H9 (cell line): Measurements from ENCODE around the gene TNFSF9. TPM values are rescaled to one million over a fixed set of nuclear protein-coding genes. Genes with fewer than 3 reads are reported as not detected.

Source experiments
- DNase-seq: peaks from one replicate; pipeline ENCODE4 v3.0.0-alpha.2; 2017
- H2AFZ ChIP-seq: one replicate; pipeline ENCODE4 v1.6.1; 2013; ENCODE audit warnings: mild to moderate bottlenecking, low read length, control low read depth, moderate library complexity
- H2AK5ac ChIP-seq: 2 replicates; pipeline ENCODE4 v1.6.1; 2013; ENCODE audit warnings: low read length, control low read depth, mixed read lengths; ENCODE audit not compliant: insufficient read length
- H2BK120ac ChIP-seq: one replicate; pipeline ENCODE4 v1.6.1; 2013; ENCODE audit warnings: low read depth, mild to moderate bottlenecking, low read length, control low read depth, inconsistent platforms; ENCODE audit not compliant: poor library complexity, severe bottlenecking
- H2BK12ac ChIP-seq: 2 replicates; pipeline ENCODE4 v1.6.1; 2013; ENCODE audit warnings: low read length, control low read depth, mixed read lengths, low read depth; ENCODE audit not compliant: insufficient read length
- H2BK15ac ChIP-seq: 2 replicates; pipeline ENCODE4 v1.6.1; 2013; ENCODE audit warnings: low read depth, low read length, control low read depth
- H2BK20ac ChIP-seq: one replicate; pipeline ENCODE4 v1.6.1; 2013; ENCODE audit warnings: low read depth, mild to moderate bottlenecking, low read length, control low read depth, inconsistent platforms; ENCODE audit not compliant: poor library complexity, severe bottlenecking
- H2BK5ac ChIP-seq: 2 replicates; pipeline ENCODE4 v1.6.1; 2013; ENCODE audit warnings: low read length, control low read depth, mixed read lengths; ENCODE audit not compliant: insufficient read length
- H3K14ac ChIP-seq: 2 replicates; pipeline ENCODE4 v1.6.1; 2013; ENCODE audit warnings: low read length, control low read depth; ENCODE audit not compliant: insufficient read depth
- H3K18ac ChIP-seq: 2 replicates; pipeline ENCODE4 v1.6.1; 2013; ENCODE audit warnings: low read depth, mild to moderate bottlenecking, mixed read lengths, low read length, control low read depth; ENCODE audit not compliant: insufficient read length
- H3K23ac ChIP-seq: 2 replicates; pipeline ENCODE4 v1.6.1; 2013; ENCODE audit warnings: low read length, control low read depth, mixed read lengths, low read depth; ENCODE audit not compliant: insufficient read length
- H3K23me2 ChIP-seq: 2 replicates; pipeline ENCODE4 v1.6.1; 2013; ENCODE audit warnings: low read depth, mild to moderate bottlenecking, mixed read lengths, low read length, control low read depth; ENCODE audit not compliant: insufficient read length, poor library complexity, severe bottlenecking
- H3K27ac ChIP-seq: 2 replicates; pipeline ENCODE4 v1.5.1; 2013; ENCODE audit warnings: low read length, control low read depth, mixed read lengths, low read depth; ENCODE audit not compliant: insufficient read length
- H3K27me3 ChIP-seq: 2 replicates; pipeline ENCODE4 v1.6.1; 2013; ENCODE audit warnings: low read length, control low read depth, inconsistent platforms; ENCODE audit not compliant: insufficient read depth
- H3K4ac ChIP-seq: 2 replicates; pipeline ENCODE4 v1.6.1; 2013; ENCODE audit warnings: low read depth, mild to moderate bottlenecking, control low read depth, inconsistent platforms, low read length, moderate library complexity
- H3K4me1 ChIP-seq: 2 replicates; pipeline ENCODE4 v1.6.1; 2013; ENCODE audit warnings: low read length, control low read depth, inconsistent platforms; ENCODE audit not compliant: insufficient read depth
- H3K4me2 ChIP-seq: 2 replicates; pipeline ENCODE4 v1.6.1; 2013; ENCODE audit warnings: low read length, control low read depth, mixed read lengths; ENCODE audit not compliant: insufficient read length, insufficient read depth
- H3K56ac ChIP-seq: 2 replicates; pipeline ENCODE4 v1.6.1; 2013; ENCODE audit warnings: low read depth, mild to moderate bottlenecking, mixed read lengths, low read length, control low read depth; ENCODE audit not compliant: insufficient read length
- H3K79me1 ChIP-seq: 2 replicates; pipeline ENCODE4 v1.6.1; 2013; ENCODE audit warnings: low read depth, mild to moderate bottlenecking, moderate library complexity, low read length, control low read depth, inconsistent platforms; ENCODE audit not compliant: insufficient read depth, poor library complexity, severe bottlenecking
- H3K79me2 ChIP-seq: 2 replicates; pipeline ENCODE4 v1.6.1; 2013; ENCODE audit warnings: low read length, control low read depth, inconsistent platforms; ENCODE audit not compliant: insufficient read depth
- H3K9ac ChIP-seq: 2 replicates; pipeline ENCODE4 v1.6.1; 2013; ENCODE audit warnings: low read length, control low read depth, mixed read lengths; ENCODE audit not compliant: insufficient read length; ENCODE audit errors: extremely low read depth
- H3K9me3 ChIP-seq: one replicate; pipeline ENCODE4 v1.6.1; 2013; ENCODE audit warnings: low read depth, low read length, inconsistent platforms; ENCODE audit not compliant: control insufficient read depth
- H3T11ph ChIP-seq: one replicate; pipeline ENCODE4 v1.6.1; 2013; ENCODE audit warnings: mild to moderate bottlenecking, low read length, control low read depth, inconsistent platforms
- H4K20me1 ChIP-seq: one replicate; pipeline ENCODE4 v1.6.1; 2013; ENCODE audit not compliant: control insufficient read depth, insufficient read length, insufficient read depth
- H4K5ac ChIP-seq: 2 replicates; pipeline ENCODE4 v1.6.1; 2013; ENCODE audit warnings: low read depth, mild to moderate bottlenecking, mixed read lengths, low read length, control low read depth; ENCODE audit not compliant: insufficient read length
- H4K8ac ChIP-seq: replicated peaks from 2 replicates; pipeline ENCODE4 v1.6.1; 2013; ENCODE audit warnings: low read length, control low read depth, mixed read lengths, low read depth; ENCODE audit not compliant: insufficient read length
- H4K91ac ChIP-seq: 2 replicates; pipeline ENCODE4 v1.6.1; 2013; ENCODE audit warnings: low read depth, mild to moderate bottlenecking, moderate library complexity, mixed read lengths, low read length, control low read depth; ENCODE audit not compliant: insufficient read length
- H3K27ac Mint-ChIP-seq, 3 experiments: 2 replicates in 2 of 3; 3 replicates in 1 of 3; pipeline ENCODE4 v1.8.0; 2020 to 2021; ENCODE audit warnings: mixed read lengths in 3 of 3, mild to moderate bottlenecking in 1 of 3, moderate library complexity in 1 of 3
- H3K27me3 Mint-ChIP-seq: 2 replicates; pipeline ENCODE4 v1.8.0; 2021; ENCODE audit warnings: low read depth, mild to moderate bottlenecking, moderate library complexity, mixed read lengths
- H3K36me3 Mint-ChIP-seq, 3 experiments: 2 replicates in 2 of 3; 3 replicates in 1 of 3; pipeline ENCODE4 v1.8.0; 2020 to 2021; ENCODE audit warnings: low read depth in 3 of 3, mixed read lengths in 3 of 3; ENCODE audit not compliant: insufficient read depth in 1 of 3
- H3K4me1 Mint-ChIP-seq, 2 experiments: 2 replicates each; pipeline ENCODE4 v1.8.0; 2020; ENCODE audit warnings: mixed read lengths in 2 of 2
- H3K4me3 Mint-ChIP-seq, 2 experiments: 2 replicates in 1 of 2; 3 replicates in 1 of 2; pipeline ENCODE4 v1.8.0; 2020 to 2021; ENCODE audit warnings: mild to moderate bottlenecking in 2 of 2, mixed read lengths in 2 of 2, moderate library complexity in 1 of 2
- H3K9me3 Mint-ChIP-seq, 2 experiments: 2 replicates in 1 of 2; 3 replicates in 1 of 2; pipeline ENCODE4 v1.8.0; 2020; ENCODE audit warnings: mild to moderate bottlenecking in 2 of 2, mixed read lengths in 2 of 2, moderate library complexity in 1 of 2
- CTCF ChIP-seq: fragments of 200-600 bp; sonication (generic); conservative IDR thresholded peaks from 3 replicates; pipeline ENCODE4 v1.8.0; 2021; ENCODE audit warnings: antibody characterized with exemption, mild to moderate bottlenecking
- WGBS: extraction: QIAGEN DNeasy Blood & Tissue Kit; methylation state at CpG from one replicate; pipeline ENCODE4 v1.1.7; 2013; ENCODE audit warnings: missing lambda C conversion rate, low lambda C conversion rate, mixed read lengths; ENCODE audit not compliant: insufficient read length; ENCODE audit errors: extremely low coverage; 5-methylcytosine and 5-hydroxymethylcytosine counted together
- total RNA-seq: library from RNA; stranded (reverse); gene quantifications from 2 replicates; pipeline ENCODE4 v1.2.1, GENCODE V29; 2021

TNFSF9 gene
- total RNA-seq, 1 experiment from 2014 or later, result 1.9 TPM

GRCh38 chr19:6532244-6532999 is 1.6 kb downstream of the TNFSF9 start:
- no peak overlapping the region for H2BK120ac ChIP-seq
- no peak overlapping the region for H2AFZ ChIP-seq
- H2BK5ac ChIP-seq, result no peak overlapping the region
- H4K91ac ChIP-seq, result no peak overlapping the region
- H3K23ac ChIP-seq, result peak overlapping the region; percentile 15
- Mint-ChIP-seq H3K27ac (0 out of 7 replicates have a peak overlapping the region, but pooled peaks of 1 of the 3 experiments have one; percentile 5), H3K4me3 (peak overlapping the region; percentile 70 to 78), H3K9me3 (peaks cover 6 to 18% of the 10 kb centered on the region in 2 experiments), H3K4me1 (peaks cover 32 to 38% of the 10 kb centered on the region in 2 experiments), H3K27me3 (peaks cover 72% of the 10 kb centered on the region), H3K36me3 (peaks cover 2 to 13% (median 12%) of the 10 kb centered on the region in 3 experiments; a peak in 6 of 7 replicates)
- peak overlapping the region; percentile 81 for H3K4me2 ChIP-seq
- no peak overlapping the region for H2BK15ac ChIP-seq
- no peak overlapping the region for H3K56ac ChIP-seq
- H3K4ac ChIP-seq, result no peak overlapping the region
- TF ChIP-seq CTCF, result no peak
- H3K27ac ChIP-seq, result no peak overlapping the region
- no peak overlapping the region for H3K14ac ChIP-seq
- no peaks in the 10 kb centered on the region for H3K79me2 ChIP-seq
- peaks cover 6% of the 10 kb centered on the region; the same call in 1 of the 2 replicates for H3K4me1 ChIP-seq
- no peak overlapping the region for H4K5ac ChIP-seq
- H4K8ac ChIP-seq, result no peak overlapping the region
- no peaks in the 10 kb centered on the region for H4K20me1 ChIP-seq
- no CpG with 5 or more reads among the region's 31 CpGs for WGBS
- no peak overlapping the region for H2BK20ac ChIP-seq
- peak overlapping the region; percentile 0 for H3K9ac ChIP-seq
- H2AK5ac ChIP-seq, result no peak overlapping the region
- no peaks in the 10 kb centered on the region for H3K9me3 ChIP-seq
- H3K27me3 ChIP-seq, result peaks cover 13% of the 10 kb centered on the region; the same call in 1 of the 2 replicates
- H2BK12ac ChIP-seq, result peak overlapping the region; percentile 7
- DNase-seq, result no peak
- H3K79me1 ChIP-seq, result no peaks in the 10 kb centered on the region
- no peak overlapping the region for H3T11ph ChIP-seq
- H3K18ac ChIP-seq, result peak overlapping the region; percentile 18
- H3K23me2 ChIP-seq, result peaks cover 22% of the 10 kb centered on the region
